ENCODE data around the gene SGTA. TPM values are rescaled to one million over a fixed set of nuclear protein-coding genes. Genes with fewer than 3 reads are reported as not detected.
"Not testable (repeated sequence)": the region's sequence is repeated elsewhere in the genome, so short reads cannot be mapped to it uniquely, and the experiment has no call there.

Gene SGTA
- total RNA-seq, 2 experiments from 2014 or later, result 44.3 to 44.6 TPM

DNA sequence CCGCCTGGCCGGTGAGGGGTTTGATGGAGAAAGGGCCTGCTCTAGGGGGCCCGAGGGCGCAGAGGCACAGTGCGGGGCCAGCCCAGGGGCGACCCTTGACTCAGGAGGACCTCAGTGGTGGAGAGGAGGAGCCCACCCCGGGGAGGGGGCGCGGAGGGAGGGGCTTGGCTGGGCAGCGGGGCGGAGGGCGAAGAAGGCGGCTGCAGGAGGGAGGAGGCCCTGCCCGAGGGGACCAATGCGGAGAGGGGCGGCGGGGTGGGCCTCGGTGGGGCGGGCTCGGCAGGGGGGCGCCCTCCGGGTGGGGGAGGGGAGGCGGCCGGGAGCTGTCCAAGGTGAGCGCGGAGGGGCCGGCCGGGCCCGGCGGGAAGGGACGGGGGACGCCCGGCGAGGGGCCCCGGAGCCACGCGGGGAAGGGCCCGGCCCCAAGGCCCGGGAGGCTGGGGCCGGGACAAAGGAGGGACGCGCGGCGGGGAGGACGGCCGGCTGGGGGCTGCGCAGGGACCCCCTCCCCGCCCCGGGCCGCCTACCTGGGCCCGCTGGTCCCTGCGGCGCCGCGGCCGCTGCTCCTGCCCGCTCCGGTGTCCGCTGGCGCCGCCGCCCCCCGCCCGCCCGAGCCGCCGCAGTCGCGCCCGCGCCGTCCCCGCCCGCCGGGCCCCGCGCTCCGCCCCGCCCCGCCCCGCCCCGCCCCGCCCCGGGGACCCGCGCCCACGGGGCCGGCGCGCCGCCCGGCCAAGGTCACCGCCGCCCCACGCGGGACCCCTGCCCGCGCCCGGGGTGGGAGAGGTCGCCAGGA lies 62.1 kb downstream of the SGTA start, which contains the start of gene DIRAS1:
Gene DIRAS1, minus strand, starts transcription at position 596 of the 793 bp plus-strand sequence. CDS start 3,566 bp downstream, outside the sequence.
- no peak within 1 kb of the TSS for H3K27ac Mint-ChIP-seq
- peak within 1 kb of the TSS; percentile 27 for H3K4me3 Mint-ChIP-seq
- CTCF ChIA-PET, result no interaction called here
- no peaks in the 10 kb centered on the region for H3K9me3 Mint-ChIP-seq
- H3K27me3 Mint-ChIP-seq (ENCODE audit: low read depth), result peaks cover 29% of the 10 kb centered on the region
- H3K36me3 Mint-ChIP-seq (ENCODE audit: low read depth), result no peaks in the 10 kb centered on the region
- no peak for DNase-seq
- intact Hi-C loops (cut with micrococcal nuclease), result no loop called here
- H3K4me1 Mint-ChIP-seq (ENCODE audit: low read depth), result peaks cover 3% of the 10 kb centered on the region

DNA sequence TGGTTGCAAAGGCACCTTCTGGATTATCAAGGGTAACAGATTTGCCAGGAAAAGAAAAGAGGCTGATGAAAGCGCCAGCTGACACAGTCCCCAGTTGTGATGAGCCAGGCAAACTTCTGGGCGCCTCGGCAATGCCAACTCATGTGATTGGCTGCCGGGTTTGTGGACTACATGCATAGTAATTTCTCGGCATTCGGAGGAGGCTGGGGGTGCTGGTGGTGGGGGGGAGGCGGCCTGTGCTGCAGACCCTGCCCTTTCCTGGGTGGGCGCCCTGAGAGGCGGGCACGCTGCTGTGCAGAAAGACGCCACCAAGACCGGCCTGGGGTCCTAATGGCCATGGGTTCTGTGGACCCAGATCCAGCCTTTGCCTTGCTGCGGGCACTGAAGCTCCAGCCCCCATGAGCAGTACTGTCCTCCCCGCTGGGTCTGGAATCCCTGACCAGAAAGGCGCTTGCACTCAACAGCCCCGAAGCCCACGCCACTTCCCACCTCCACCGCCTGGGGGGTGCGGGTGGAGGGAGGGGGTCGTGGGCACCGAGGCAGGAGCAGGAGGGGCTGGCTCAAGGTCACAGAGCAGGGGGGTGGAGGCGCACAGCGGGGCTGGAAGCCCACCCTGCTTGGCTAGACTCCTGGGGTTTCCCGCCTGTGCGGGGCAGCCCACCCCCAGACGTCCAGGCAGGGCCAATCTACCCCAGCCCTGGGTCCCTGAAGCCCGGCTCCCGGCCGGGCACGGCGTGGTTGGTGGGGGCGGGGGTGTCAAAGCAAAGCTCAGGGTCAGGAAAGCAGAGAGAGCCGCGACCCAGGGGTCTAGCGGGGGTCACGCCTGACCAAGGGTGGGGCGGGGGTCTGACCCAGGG lies 62.9 kb downstream of the SGTA start:
- H3K27me3 Mint-ChIP-seq (ENCODE audit: low read depth), result peaks cover 29% of the 10 kb centered on the region
- peaks cover 7% of the 10 kb centered on the region for H3K9me3 Mint-ChIP-seq
- CTCF ChIA-PET, result no interaction called here
- no peak overlapping the region for H3K27ac Mint-ChIP-seq
- intact Hi-C loops (cut with micrococcal nuclease), result no loop called here
- H3K4me1 Mint-ChIP-seq (ENCODE audit: low read depth), result peaks cover 3% of the 10 kb centered on the region
- peak; percentile 14 for DNase-seq
- H3K4me3 Mint-ChIP-seq, result peak overlapping the region; percentile 15
- no peaks in the 10 kb centered on the region for H3K36me3 Mint-ChIP-seq (ENCODE audit: low read depth)

GRCh38 chr19:2719232-2719735 lies 63.8 kb downstream of the SGTA start:
- Mint-ChIP-seq H3K4me3 (no peak overlapping the region), H3K4me1 (ENCODE audit: low read depth) (peaks cover 3% of the 10 kb centered on the region), H3K36me3 (ENCODE audit: low read depth) (no peaks in the 10 kb centered on the region), H3K27me3 (ENCODE audit: low read depth) (peaks cover 27% of the 10 kb centered on the region), H3K9me3 (peaks cover 9% of the 10 kb centered on the region), H3K27ac (no peak overlapping the region)
- no peak for DNase-seq
- intact Hi-C loops (cut with micrococcal nuclease), result no loop called here
- CTCF ChIA-PET, result no interaction called here

DNA sequence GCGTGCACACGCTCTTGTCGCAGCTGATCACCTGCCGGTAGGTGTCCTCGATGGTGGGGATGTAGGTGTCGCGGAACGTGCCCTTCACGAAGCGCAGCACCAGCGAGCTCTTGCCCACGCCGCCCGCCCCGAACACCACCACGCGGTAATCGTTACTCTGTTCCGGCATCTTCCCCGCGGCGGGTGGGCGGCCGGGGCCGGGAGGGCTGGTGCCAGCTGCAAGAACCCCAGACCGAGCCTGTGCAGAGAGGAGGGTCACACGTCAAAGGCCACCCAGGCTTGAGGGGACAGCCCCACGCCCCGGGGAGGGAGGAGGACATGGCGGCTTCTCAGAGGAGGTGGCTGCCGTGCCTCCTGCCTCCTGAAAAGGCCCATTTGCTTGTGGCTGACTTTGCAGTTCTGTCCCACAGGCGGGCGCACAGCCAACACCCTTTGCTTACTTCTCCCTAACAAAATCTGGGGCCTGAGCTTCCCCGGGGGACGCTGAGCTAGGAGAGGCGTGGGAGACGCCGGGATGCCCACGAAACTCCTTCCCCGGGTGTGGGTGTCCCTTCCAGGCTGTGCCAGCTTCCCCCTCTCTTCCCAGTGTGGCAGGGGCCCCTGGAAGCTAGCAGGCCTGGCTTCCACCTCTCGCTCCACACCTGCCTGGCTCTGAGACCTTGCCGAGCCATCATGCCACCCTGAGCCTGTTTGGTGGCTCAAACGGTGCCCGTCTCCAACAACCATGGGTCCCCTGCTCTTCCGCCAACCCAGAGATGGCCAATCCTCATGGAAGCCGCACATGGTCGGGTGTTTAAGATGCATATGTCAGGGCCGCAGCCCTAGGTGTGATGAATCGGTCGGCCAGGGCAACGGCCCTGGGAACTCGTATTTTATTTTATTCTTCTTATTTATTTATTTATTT lies 65.2 kb downstream of the SGTA start:
- CTCF ChIA-PET, result interaction anchor here (1.1 kb wide), 1 partner anchor 69 kb away, joined by 4 read pairs; no protein-coding TSS in a partner anchor
- Mint-ChIP-seq H3K4me1 (ENCODE audit: low read depth) (peaks cover 3% of the 10 kb centered on the region), H3K27ac (no peak overlapping the region), H3K27me3 (ENCODE audit: low read depth) (peaks cover 23% of the 10 kb centered on the region), H3K36me3 (ENCODE audit: low read depth) (no peaks in the 10 kb centered on the region), H3K4me3 (no peak overlapping the region), H3K9me3 (peaks cover 9% of the 10 kb centered on the region)
- no peak for DNase-seq
- intact Hi-C loops (cut with micrococcal nuclease), result no loop called here

DNA sequence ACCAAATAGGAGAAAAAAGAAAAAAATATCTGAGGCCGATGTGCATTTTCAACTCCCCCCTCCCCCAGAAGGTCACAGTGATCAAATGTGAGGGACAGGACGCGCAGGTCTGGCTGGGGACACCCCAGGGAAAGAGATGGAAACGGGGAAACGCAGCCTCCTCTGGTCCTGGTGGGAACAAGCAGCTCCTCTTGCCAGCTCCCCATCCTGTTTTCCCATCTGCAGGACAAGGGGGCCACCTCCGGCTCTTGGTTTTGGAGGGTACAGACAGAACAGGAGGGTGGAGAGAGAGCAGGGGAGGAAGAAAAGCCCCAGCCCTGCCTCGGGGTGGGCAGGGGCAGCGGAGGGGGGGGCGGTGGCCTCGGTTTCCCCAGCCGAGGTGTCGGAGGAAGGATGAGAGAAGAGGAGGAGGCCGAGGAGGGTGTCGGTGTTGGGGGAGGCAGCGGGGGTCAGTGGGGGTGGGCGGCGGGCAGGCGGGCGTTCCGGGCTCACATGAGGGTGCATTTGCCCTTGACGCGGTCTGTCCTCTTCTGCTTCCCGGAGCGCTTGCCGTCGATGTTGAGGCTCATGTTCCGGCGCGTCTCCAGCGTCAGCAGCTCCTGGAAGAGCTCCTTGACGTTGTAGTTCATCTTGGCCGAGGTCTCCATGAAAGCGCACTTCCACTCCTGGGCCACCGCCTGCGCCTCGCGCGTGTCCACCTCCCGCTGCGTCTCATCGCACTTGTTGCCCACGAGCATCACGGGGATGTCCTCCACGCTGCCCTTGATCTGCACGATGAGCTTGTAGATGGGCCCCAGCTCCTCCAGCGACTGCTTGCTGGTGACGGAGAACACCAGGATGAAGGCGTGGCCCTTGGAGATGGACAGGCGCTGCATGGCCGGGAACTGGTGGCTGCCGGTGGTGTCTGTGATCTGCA lies 66.1 kb downstream of the SGTA start:
- H3K27ac Mint-ChIP-seq, result no peak overlapping the region
- H3K4me3 Mint-ChIP-seq, result no peak overlapping the region
- peaks cover 18% of the 10 kb centered on the region for H3K27me3 Mint-ChIP-seq (ENCODE audit: low read depth)
- DNase-seq, result no peak
- H3K36me3 Mint-ChIP-seq (ENCODE audit: low read depth), result no peaks in the 10 kb centered on the region
- intact Hi-C loops (cut with micrococcal nuclease), result no loop called here
- peaks cover 9% of the 10 kb centered on the region for H3K9me3 Mint-ChIP-seq
- CTCF ChIA-PET, result interaction anchor here (1.1 kb wide), 1 partner anchor 69 kb away, joined by 4 read pairs; no protein-coding TSS in a partner anchor
- H3K4me1 Mint-ChIP-seq (ENCODE audit: low read depth), result peaks cover 3% of the 10 kb centered on the region

DNA sequence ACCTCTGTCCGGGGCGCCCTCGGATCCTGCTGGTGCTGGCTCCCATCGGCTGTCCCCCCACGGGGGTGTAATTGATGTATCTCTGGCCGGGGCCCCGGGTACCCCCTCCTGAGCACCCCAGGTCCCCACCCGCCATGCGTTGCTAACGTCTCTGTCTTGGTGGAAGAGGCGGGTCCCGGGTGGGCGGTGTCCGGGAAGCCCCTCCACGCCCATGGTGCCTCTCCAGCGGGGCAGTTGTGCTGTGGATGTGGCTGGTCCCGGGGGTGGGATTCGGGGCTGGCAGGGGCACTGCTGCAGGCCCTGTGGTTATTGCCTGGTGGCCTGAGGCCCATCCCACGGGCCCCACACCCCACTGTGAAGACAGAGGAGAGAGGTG lies 66.8 kb downstream of the SGTA start:
- Mint-ChIP-seq H3K27ac (no peak overlapping the region), H3K4me1 (ENCODE audit: low read depth) (peaks cover 3% of the 10 kb centered on the region), H3K36me3 (ENCODE audit: low read depth) (no peaks in the 10 kb centered on the region), H3K27me3 (ENCODE audit: low read depth) (peaks cover 13% of the 10 kb centered on the region), H3K4me3 (no peak overlapping the region), H3K9me3 (peaks cover 9% of the 10 kb centered on the region)
- CTCF ChIA-PET, result no interaction called here
- DNase-seq, result no peak
- intact Hi-C loops (cut with micrococcal nuclease), result no loop called here

DNA sequence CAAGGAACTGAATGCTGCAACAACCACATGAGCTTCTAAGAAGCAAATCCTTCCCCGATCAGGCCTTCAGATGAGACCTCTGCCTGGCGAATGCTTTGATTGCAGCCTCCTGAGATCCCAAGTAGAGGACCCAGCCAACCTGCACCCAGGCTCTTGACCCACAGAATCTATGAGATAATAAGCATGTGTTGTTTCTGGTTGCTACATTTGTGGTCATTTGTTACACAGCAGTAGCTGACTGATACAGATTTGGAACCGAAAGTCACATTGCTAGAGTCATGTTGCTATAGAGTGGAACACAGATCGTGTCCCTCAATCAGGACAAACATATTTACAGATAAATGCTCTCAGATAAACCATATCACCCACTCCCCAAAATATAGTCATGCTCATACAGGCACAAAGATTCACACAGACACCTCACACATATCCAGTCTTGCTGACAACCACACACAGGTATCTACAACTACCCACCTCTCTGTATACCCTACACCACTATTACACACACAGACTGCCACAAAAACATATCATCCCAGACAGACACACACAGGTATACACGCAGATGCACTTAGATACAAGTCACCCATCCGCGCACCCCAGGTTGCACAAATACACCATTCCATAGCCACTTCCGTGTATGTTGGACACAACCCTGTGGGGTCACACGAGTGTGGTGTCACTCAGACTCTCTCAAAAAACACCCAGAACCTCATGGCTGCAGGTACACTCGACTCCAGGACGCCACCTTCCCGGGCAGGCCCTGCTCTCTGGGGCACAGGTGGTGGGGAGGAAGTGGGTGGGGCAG lies 67.4 kb downstream of the SGTA start:
- Mint-ChIP-seq H3K4me3 (no peak overlapping the region), H3K4me1 (ENCODE audit: low read depth) (peaks cover 3% of the 10 kb centered on the region), H3K9me3 (peaks cover 9% of the 10 kb centered on the region), H3K27ac (no peak overlapping the region), H3K27me3 (ENCODE audit: low read depth) (peaks cover 13% of the 10 kb centered on the region), H3K36me3 (ENCODE audit: low read depth) (no peaks in the 10 kb centered on the region)
- CTCF ChIA-PET, result no interaction called here
- intact Hi-C loops (cut with micrococcal nuclease), result no loop called here
- DNase-seq, result no peak

- Mint-ChIP-seq H3K27me3 (ENCODE audit: low read depth) (peaks cover 9% of the 10 kb centered on the region), H3K9me3 (peaks cover 9% of the 10 kb centered on the region), H3K36me3 (ENCODE audit: low read depth) (no peaks in the 10 kb centered on the region), H3K4me1 (ENCODE audit: low read depth) (peaks cover 3% of the 10 kb centered on the region), H3K4me3 (no peak overlapping the region), H3K27ac (no peak overlapping the region)
- intact Hi-C loops (cut with micrococcal nuclease), result no loop called here
- no peak for DNase-seq
- CTCF ChIA-PET, result no interaction called here
Measured at GRCh38 chr19:2714531-2715269, 68.4 kb downstream of the SGTA start.

GRCh38 chr19:2714102-2714501 lies 69.0 kb downstream of the SGTA start:
- DNase-seq; H3K36me3 Mint-ChIP-seq (ENCODE audit: low read depth); H3K27me3 Mint-ChIP-seq (ENCODE audit: low read depth); H3K9me3 Mint-ChIP-seq; CTCF ChIA-PET; H3K27ac Mint-ChIP-seq; intact Hi-C loops (cut with micrococcal nuclease); H3K4me3 Mint-ChIP-seq; H3K4me1 Mint-ChIP-seq (ENCODE audit: low read depth): not testable (repeated sequence)

DNA sequence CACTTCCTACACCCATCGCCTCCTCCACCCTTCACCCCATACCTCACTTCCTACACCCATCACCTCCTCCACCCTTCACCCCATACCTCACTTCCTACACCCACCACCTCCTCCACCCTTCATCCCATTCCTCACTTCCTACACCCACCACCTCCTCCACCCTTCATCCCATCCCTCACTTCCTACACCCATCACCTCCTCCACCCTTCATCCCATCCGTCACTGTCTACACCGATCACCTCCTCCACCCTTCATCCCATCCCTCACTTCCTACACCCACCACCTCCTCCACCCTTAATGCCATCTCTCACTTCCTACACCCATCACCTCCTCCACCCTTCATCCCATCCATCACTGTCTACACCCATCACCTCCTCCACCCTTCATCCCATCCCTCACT lies 69.9 kb downstream of the SGTA start:
- H3K36me3 Mint-ChIP-seq (ENCODE audit: low read depth); H3K4me1 Mint-ChIP-seq (ENCODE audit: low read depth); H3K27ac Mint-ChIP-seq; CTCF ChIA-PET; DNase-seq; H3K4me3 Mint-ChIP-seq; H3K9me3 Mint-ChIP-seq; H3K27me3 Mint-ChIP-seq (ENCODE audit: low read depth); intact Hi-C loops (cut with micrococcal nuclease): not testable (repeated sequence)

Data from activated naive CD4-positive, alpha-beta T cell treated with anti-CD3 and anti-CD28 coated beads for 36 hours (primary cell).